T-helper 17 cell (primary cell): Measurements from ENCODE around the gene NBR1. TPM values are rescaled to one million over a fixed set of nuclear protein-coding genes. Genes with fewer than 3 reads are reported as not detected.
A peak's percentile ranks its signal among the peaks of the same experiment; 100 is the strongest.
"Not testable (repeated sequence)": the region's sequence is repeated elsewhere in the genome, so short reads cannot be mapped to it uniquely, and the experiment has no call there.

ENCODE experiments used
- ATAC-seq: fragments of 150-1000 bp; cut with Tn5 transposase; 2 replicates; pipeline ENCODE4 v1.10.0; 2021; ENCODE audit warnings: mild to moderate bottlenecking, moderate library complexity
- DNase-seq, 3 donors: peaks; one replicate each; pipeline versions ENCODE4 v3.0.0 to v3.0.0-alpha.2; 2020 to 2021
- H3K9me3 ChIP-seq: one replicate; pipeline ENCODE4 v1.7.0; 2013; ENCODE audit warnings: low read length, mild to moderate bottlenecking; ENCODE audit not compliant: control insufficient read depth, poor library complexity, severe bottlenecking
- H3K27ac Mint-ChIP-seq: one replicate; pipeline ENCODE4 v1.8.0; 2022; ENCODE audit warnings: mild to moderate bottlenecking, moderate library complexity, mixed read lengths
- H3K27me3 Mint-ChIP-seq: one replicate; pipeline ENCODE4 v1.8.0; 2022; ENCODE audit warnings: mixed read lengths
- H3K36me3 Mint-ChIP-seq: one replicate; pipeline ENCODE4 v1.8.0; 2022; ENCODE audit warnings: low read depth, mixed read lengths
- H3K4me1 Mint-ChIP-seq: one replicate; pipeline ENCODE4 v1.8.0; 2022; ENCODE audit warnings: mild to moderate bottlenecking, mixed read lengths
- H3K4me3 Mint-ChIP-seq: one replicate; pipeline ENCODE4 v1.8.0; 2022; ENCODE audit warnings: mild to moderate bottlenecking, moderate library complexity, mixed read lengths
- total RNA-seq, 4 donors: library from RNA in 2 of 4; stranded (reverse) in 2 of 4; gene quantifications; one replicate each; pipeline ENCODE4 v1.2.3 and lab custom pipeline; 2022 to 2026

NBR1 gene
- total RNA-seq, 2 donors from 2014 or later, result 55.1 to 55.8 TPM

GRCh38 chr17:43212641-43213490 is 41.9 kb downstream of the NBR1 start:
- no peak for DNase-seq
- no peak for ATAC-seq
- Mint-ChIP-seq H3K27ac (peak overlapping the region; percentile 97), H3K4me1 (peaks cover 35% of the 10 kb centered on the region), H3K27me3 (no peaks in the 10 kb centered on the region), H3K4me3 (peak overlapping the region; percentile 98), H3K36me3 (peaks cover 9% of the 10 kb centered on the region)
- H3K9me3 ChIP-seq, result no peaks in the 10 kb centered on the region

GRCh38 chr17:43213545-43213944 is 42.5 kb downstream of the NBR1 start:
- no peak for DNase-seq
- Mint-ChIP-seq H3K27ac (no peak overlapping the region), H3K4me1 (peaks cover 35% of the 10 kb centered on the region)

DNA sequence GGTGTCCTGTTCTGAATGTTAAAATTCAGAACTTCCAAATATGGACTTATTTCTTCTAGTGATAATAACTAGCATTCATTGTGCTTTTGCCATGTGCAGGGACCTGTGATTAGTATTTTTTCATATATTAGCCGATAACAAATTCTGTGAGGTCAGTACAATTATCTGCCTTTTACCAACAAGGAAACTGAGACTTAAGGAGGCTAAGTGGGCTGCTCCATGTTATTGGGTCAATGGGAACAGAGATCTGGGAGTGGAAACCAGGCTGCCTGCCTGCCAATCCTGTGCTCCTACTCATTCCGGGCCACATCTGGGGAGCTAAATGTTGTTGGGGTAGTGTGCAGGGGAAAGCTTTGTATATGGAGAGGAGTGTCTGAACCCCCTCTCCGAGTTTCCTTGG is 44.3 kb downstream of the NBR1 start:
- Mint-ChIP-seq H3K27ac (no peak overlapping the region), H3K27me3 (no peaks in the 10 kb centered on the region), H3K4me1 (peaks cover 31% of the 10 kb centered on the region), H3K36me3 (peaks cover 4% of the 10 kb centered on the region), H3K4me3 (no peak overlapping the region)
- ATAC-seq (no peak), DNase-seq (no peak)
- no peaks in the 10 kb centered on the region for H3K9me3 ChIP-seq

More at GRCh38 chr17:43213545-43213944, 42.5 kb downstream of the NBR1 start:
- Mint-ChIP-seq H3K4me3 (peak overlapping the region; percentile 52), H3K36me3 (peaks cover 7% of the 10 kb centered on the region), H3K27me3 (no peaks in the 10 kb centered on the region)
- no peaks in the 10 kb centered on the region for H3K9me3 ChIP-seq
- no peak for ATAC-seq

GRCh38 chr17:43216369-43216761 is 45.4 kb downstream of the NBR1 start:
- Mint-ChIP-seq H3K27ac (peak overlapping the region; percentile 24), H3K27me3 (no peaks in the 10 kb centered on the region), H3K4me1 (peaks cover 26% of the 10 kb centered on the region), H3K36me3 (peaks cover 4% of the 10 kb centered on the region), H3K4me3 (no peak overlapping the region)
- no peaks in the 10 kb centered on the region for H3K9me3 ChIP-seq
- no peak for DNase-seq
- ATAC-seq, result no peak

- H3K27ac Mint-ChIP-seq, result peak overlapping the region; percentile 24
- no peaks in the 10 kb centered on the region for H3K27me3 Mint-ChIP-seq
- H3K4me1 Mint-ChIP-seq, result peaks cover 23% of the 10 kb centered on the region
- DNase-seq (no peak), ATAC-seq (no peak)
- no peak overlapping the region for H3K4me3 Mint-ChIP-seq
- H3K9me3 ChIP-seq, result no peaks in the 10 kb centered on the region
- peaks cover 2% of the 10 kb centered on the region for H3K36me3 Mint-ChIP-seq
Observed at GRCh38 chr17:43216762-43217613, 46.0 kb downstream of the NBR1 start.

- Mint-ChIP-seq H3K27ac (peak overlapping the region; percentile 57), H3K4me3 (no peak overlapping the region), H3K36me3 (peaks cover 2% of the 10 kb centered on the region), H3K27me3 (no peaks in the 10 kb centered on the region), H3K4me1 (peaks cover 17% of the 10 kb centered on the region)
- ATAC-seq, result no peak
- no peak for DNase-seq
- no peaks in the 10 kb centered on the region for H3K9me3 ChIP-seq
Observed at GRCh38 chr17:43217614-43218087, 46.6 kb downstream of the NBR1 start.

DNA sequence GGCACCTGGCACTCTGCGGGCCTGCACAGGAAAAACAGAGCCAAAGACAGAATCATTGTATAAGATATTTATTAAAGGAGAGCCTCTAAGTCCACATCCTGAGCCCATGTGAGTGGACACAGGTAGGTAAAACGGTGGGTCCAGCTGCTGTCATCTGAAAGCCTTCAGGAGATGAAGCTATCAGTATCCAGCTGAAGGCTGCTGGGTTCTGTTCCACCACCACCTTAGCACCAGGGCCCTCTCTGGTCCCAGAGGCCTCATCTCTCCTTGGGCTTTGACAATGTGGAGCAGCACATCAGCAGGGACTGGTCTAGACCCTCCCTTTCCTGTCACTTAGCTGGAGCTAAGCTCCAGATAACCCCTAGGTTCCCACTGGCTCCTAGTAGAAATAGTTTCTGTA is 48.0 kb downstream of the NBR1 start:
- Mint-ChIP-seq H3K27ac (peak overlapping the region; percentile 53), H3K4me1 (peaks cover 8% of the 10 kb centered on the region), H3K4me3 (no peak overlapping the region), H3K36me3 (peaks cover 2% of the 10 kb centered on the region), H3K27me3 (no peaks in the 10 kb centered on the region)
- no peak for ATAC-seq
- no peaks in the 10 kb centered on the region for H3K9me3 ChIP-seq
- DNase-seq, result no peak

GRCh38 chr17:43219746-43220380 is 48.8 kb downstream of the NBR1 start:
- Mint-ChIP-seq H3K4me1 (peaks cover 8% of the 10 kb centered on the region), H3K4me3 (no peak overlapping the region), H3K27me3 (no peaks in the 10 kb centered on the region), H3K27ac (peak overlapping the region; percentile 53), H3K36me3 (peaks cover 2% of the 10 kb centered on the region)
- ATAC-seq, result no peak
- no peaks in the 10 kb centered on the region for H3K9me3 ChIP-seq
- DNase-seq, result no peak

GRCh38 chr17:43220511-43221125 is 49.6 kb downstream of the NBR1 start:
- ATAC-seq (no peak), DNase-seq (no peak)
- peaks cover 8% of the 10 kb centered on the region for H3K4me1 Mint-ChIP-seq
- no peaks in the 10 kb centered on the region for H3K9me3 ChIP-seq
- H3K36me3 Mint-ChIP-seq, result peaks cover 2% of the 10 kb centered on the region
- no peak overlapping the region for H3K27ac Mint-ChIP-seq
- H3K4me3 Mint-ChIP-seq, result no peak overlapping the region
- no peaks in the 10 kb centered on the region for H3K27me3 Mint-ChIP-seq

GRCh38 chr17:43224146-43224705 is 53.2 kb downstream of the NBR1 start:
- Mint-ChIP-seq H3K4me1 (peaks cover 2% of the 10 kb centered on the region), H3K27me3 (no peaks in the 10 kb centered on the region), H3K36me3 (no peaks in the 10 kb centered on the region), H3K4me3 (no peak overlapping the region), H3K27ac (no peak overlapping the region)
- no peak for ATAC-seq
- no peaks in the 10 kb centered on the region for H3K9me3 ChIP-seq
- DNase-seq, result no peak

DNA sequence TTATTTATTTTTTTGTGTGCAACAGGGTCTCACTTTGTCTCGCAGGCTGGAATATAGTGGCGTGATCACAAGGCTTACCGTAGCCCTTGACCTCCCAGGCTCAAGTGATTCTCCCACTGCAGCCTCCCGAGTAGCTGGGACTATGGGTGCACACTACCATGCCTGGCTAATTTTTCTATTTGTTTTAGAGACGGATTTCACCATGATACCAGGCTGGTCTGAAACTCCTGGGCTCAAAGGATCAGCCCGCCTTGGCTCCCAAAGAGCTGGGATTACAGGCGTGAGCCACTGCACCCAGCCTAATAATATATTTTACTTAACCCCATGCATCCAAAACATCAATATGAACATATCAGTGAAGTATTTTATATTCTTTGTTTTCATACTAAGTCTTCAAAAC is 55.4 kb downstream of the NBR1 start:
- Mint-ChIP-seq H3K4me3 (no peak overlapping the region), H3K27me3 (no peaks in the 10 kb centered on the region), H3K36me3 (no peaks in the 10 kb centered on the region)

DNA sequence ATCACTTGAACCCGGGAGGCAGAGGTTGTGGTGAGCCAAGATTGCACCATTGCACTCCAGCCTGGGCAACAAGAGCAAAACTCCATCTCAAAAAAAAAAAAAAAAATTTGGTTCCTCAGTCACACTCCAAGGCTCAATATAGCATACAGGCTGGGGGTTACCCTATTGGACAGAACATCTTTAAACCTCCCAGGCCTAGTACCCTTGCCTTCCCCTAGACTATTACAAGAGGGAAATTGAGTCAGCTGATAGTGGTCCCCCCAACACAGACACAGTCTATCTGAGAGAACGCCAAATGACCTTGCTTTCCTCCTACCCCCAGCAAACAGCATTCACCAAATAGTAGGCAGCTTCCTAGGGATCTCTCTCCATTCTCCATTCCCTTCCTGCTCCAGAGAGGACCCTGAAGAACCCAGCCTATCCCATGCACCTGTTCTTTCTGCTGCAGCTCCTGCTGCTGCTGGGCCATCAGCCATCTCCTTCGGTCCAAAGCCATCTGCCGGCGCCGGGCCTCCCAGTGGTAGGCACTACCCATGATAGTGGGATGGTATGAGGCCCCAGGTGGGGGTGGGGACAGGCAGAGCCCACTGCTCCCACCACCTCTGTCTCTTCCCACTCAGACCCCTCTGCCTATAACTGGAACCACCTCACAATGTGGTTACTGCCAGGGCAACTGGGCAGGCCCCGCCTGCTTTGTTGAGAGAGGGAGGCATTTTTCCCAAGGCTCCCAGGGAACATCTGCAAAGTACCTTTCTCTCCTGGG is 57.2 kb downstream of the NBR1 start, which contains the start of gene CCDC200:
Gene CCDC200, minus strand, starts transcription at position 604 of the 763 bp plus-strand sequence. Its CDS starts 69 bp downstream, at position 535.
- H3K4me1 Mint-ChIP-seq, H3K36me3 Mint-ChIP-seq, H3K27ac Mint-ChIP-seq, H3K9me3 ChIP-seq, H3K4me3 Mint-ChIP-seq, H3K27me3 Mint-ChIP-seq, ATAC-seq, DNase-seq: not testable (repeated sequence)

More for the DNA sequence above, 55.4 kb downstream of the NBR1 start:
- no peak overlapping the region for H3K27ac Mint-ChIP-seq
- no peaks in the 10 kb centered on the region for H3K9me3 ChIP-seq
- DNase-seq (no peak), ATAC-seq (no peak)
- no peaks in the 10 kb centered on the region for H3K4me1 Mint-ChIP-seq
